CD14-positive monocyte (primary cell): ENCODE results near the gene GULP1. TPM values are rescaled to one million over a fixed set of nuclear protein-coding genes. Genes with fewer than 3 reads are reported as not detected.

Experiments
- DNase-seq, 3 donors: peaks; one replicate each; pipeline ENCODE4 v3.0.0-alpha.2; 2011 to 2022
- H2AFZ ChIP-seq: 2 replicates; pipeline ENCODE4 v1.6.0; 2012; ENCODE audit warnings: mild to moderate bottlenecking, low read depth, low read length, inconsistent platforms; ENCODE audit not compliant: insufficient read depth, poor library complexity, severe bottlenecking
- H3K27ac ChIP-seq, 2 donors: 1 replicate in 1 of 2; 2 replicates in 1 of 2; pipeline ENCODE4 v1.5.1; 2012 to 2013; ENCODE audit warnings: low read length in 2 of 2, control low read depth in 1 of 2, inconsistent platforms in 1 of 2, low read depth in 1 of 2, mild to moderate bottlenecking in 1 of 2
- H3K27me3 ChIP-seq, 2 donors: one replicate each; pipeline versions ENCODE4 v1.6.0 to v1.6.1; 2011 to 2013; ENCODE audit warnings: low read length in 2 of 2; ENCODE audit not compliant: control insufficient read depth in 2 of 2, insufficient read depth in 2 of 2
- H3K36me3 ChIP-seq, 2 donors: replicated peaks in 1 of 2; 1 replicate in 1 of 2; 2 replicates in 1 of 2; pipeline versions ENCODE4 v1.5.1 to v1.6.1; 2012 to 2013; ENCODE audit warnings: low read length in 2 of 2, control low read depth in 1 of 2, inconsistent platforms in 1 of 2, mild to moderate bottlenecking in 1 of 2; ENCODE audit not compliant: insufficient read depth in 2 of 2, control insufficient read depth in 1 of 2
- H3K4me1 ChIP-seq, 2 donors: 1 replicate in 1 of 2; 2 replicates in 1 of 2; pipeline versions ENCODE4 v1.5.1 to v1.6.1; 2012 to 2013; ENCODE audit warnings: low read length in 2 of 2, control low read depth in 1 of 2, inconsistent platforms in 1 of 2, mild to moderate bottlenecking in 1 of 2, moderate library complexity in 1 of 2; ENCODE audit not compliant: insufficient read depth in 2 of 2, control insufficient read depth in 1 of 2
- H3K4me2 ChIP-seq: replicated peaks from 2 replicates; pipeline ENCODE3; 2012; ENCODE audit warnings: low read length, moderate library complexity, mild to moderate bottlenecking; ENCODE audit not compliant: poor library complexity, severe bottlenecking; ENCODE audit errors: extremely low read depth
- H3K4me3 ChIP-seq, 3 experiments: fragments of 200-600 bp in 1 of 3; sonication (generic) in 1 of 3; replicated peaks in 1 of 3; 1 replicate in 2 of 3; 2 replicates in 1 of 3; pipeline ENCODE4 v1.5.1; 2011 to 2013; ENCODE audit warnings: low read length in 3 of 3, mild to moderate bottlenecking in 3 of 3, control low read depth in 2 of 3, low read depth in 2 of 3, inconsistent platforms in 1 of 3, moderate library complexity in 1 of 3
- H3K79me2 ChIP-seq: 2 replicates; pipeline ENCODE4 v1.6.0; 2012; ENCODE audit warnings: mild to moderate bottlenecking, control low read depth, inconsistent platforms, low read length, moderate library complexity; ENCODE audit not compliant: insufficient read depth
- H3K9ac ChIP-seq: 2 replicates; pipeline ENCODE4 v1.6.0; 2017; ENCODE audit warnings: low read length, mild to moderate bottlenecking; ENCODE audit not compliant: insufficient read depth, poor library complexity, severe bottlenecking
- H3K9me3 ChIP-seq, 2 donors: replicated peaks in 1 of 2; 1 replicate in 1 of 2; 2 replicates in 1 of 2; pipeline versions ENCODE4 v1.5.1 to v1.6.1; 2012 to 2013; ENCODE audit warnings: low read length in 2 of 2, control low read depth in 1 of 2; ENCODE audit not compliant: control insufficient read depth in 1 of 2, insufficient read depth in 1 of 2
- H4K20me1 ChIP-seq: 2 replicates; pipeline ENCODE4 v1.6.0; 2012; ENCODE audit warnings: mild to moderate bottlenecking, low read length, control low read depth, moderate library complexity; ENCODE audit not compliant: insufficient read depth
- H3K27ac Mint-ChIP-seq, 7 donors: one replicate each; pipeline ENCODE4 v1.8.0; 2020; ENCODE audit warnings: mild to moderate bottlenecking in 7 of 7, mixed read lengths in 7 of 7, moderate library complexity in 6 of 7, inconsistent platforms in 2 of 7
- H3K27me3 Mint-ChIP-seq, 3 donors: one replicate each; pipeline ENCODE4 v1.8.0; 2021 to 2022; ENCODE audit warnings: low read depth in 3 of 3, mild to moderate bottlenecking in 3 of 3, mixed read lengths in 3 of 3, moderate library complexity in 3 of 3, inconsistent platforms in 1 of 3
- H3K36me3 Mint-ChIP-seq, 2 donors: one replicate each; pipeline ENCODE4 v1.8.0; 2020; ENCODE audit warnings: mixed read lengths in 2 of 2, inconsistent platforms in 1 of 2, mild to moderate bottlenecking in 1 of 2
- H3K4me1 Mint-ChIP-seq: one replicate; pipeline ENCODE4 v1.8.0; 2020; ENCODE audit warnings: mild to moderate bottlenecking, mixed read lengths
- H3K4me3 Mint-ChIP-seq, 2 donors: one replicate each; pipeline ENCODE4 v1.8.0; 2020; ENCODE audit warnings: mild to moderate bottlenecking in 2 of 2, mixed read lengths in 2 of 2, moderate library complexity in 1 of 2
- H3K9me3 Mint-ChIP-seq, 7 donors: one replicate each; pipeline ENCODE4 v1.8.0; 2020 to 2022; ENCODE audit warnings: mixed read lengths in 7 of 7, mild to moderate bottlenecking in 6 of 7, moderate library complexity in 6 of 7, inconsistent platforms in 2 of 7
- WGBS: methylation state at CpG from one replicate; pipeline ENCODE4 v1.1.5; 2013; ENCODE audit warnings: missing lambda C conversion rate; ENCODE audit not compliant: insufficient coverage; 5-methylcytosine and 5-hydroxymethylcytosine counted together
- intact Hi-C, 2 donors: fragments of 100-400 bp; cut with micrococcal nuclease; formaldehyde crosslinking; loops; one replicate each; pipeline versions ENCODE4 v1.15.0 to v1.15.1; 2023
- polyA plus RNA-seq, 3 donors: library from polyadenylated mRNA; depleted of rRNA in 1 of 3; unstranded in 2 of 3; stranded (reverse) in 1 of 3; fragments of 300-500 nt in 2 of 3; fragments of >200 nt in 1 of 3; fragmentation: Illumina TruSeq in 2 of 3; gene quantifications; 1 replicate in 2 of 3; 2 replicates in 1 of 3; pipeline ENCODE4 v1.2.3, GENCODE V29; 2012 to 2021
- TF ChIP-seq, protein P1 (sequence below): fragments of 200-600 bp; IDR thresholded peaks from one replicate; pipeline ENCODE4 v1.8.0; 2022; ENCODE audit warnings: antibody characterized with exemption, mild to moderate bottlenecking

The GULP1 gene
- polyA plus RNA-seq, 3 donors = not detected

GRCh38 chr2:188367164-188367563 is 75.5 kb downstream of the GULP1 start:
- Histone ChIP-seq H3K4me1 (no peaks in the 10 kb centered on the region), H3K27ac (no peak overlapping the region), H3K4me3 (no peak overlapping the region), H3K27me3 (no peaks in the 10 kb centered on the region), H4K20me1 (no peaks in the 10 kb centered on the region), H3K36me3 (no peaks in the 10 kb centered on the region), H3K79me2 (no peaks in the 10 kb centered on the region), H3K9ac (no peak overlapping the region), H3K9me3 (no peaks in the 10 kb centered on the region), H3K4me2 (no peak overlapping the region), H2AFZ (no peak overlapping the region)
- WGBS = 86% methylated on average over 3 of the region's 3 CpGs
- Mint-ChIP-seq H3K27ac (no peak overlapping the region), H3K4me1 (no peaks in the 10 kb centered on the region), H3K4me3 (no peak overlapping the region), H3K36me3 (no peaks in the 10 kb centered on the region), H3K9me3 (no peaks in the 10 kb centered on the region), H3K27me3 (peaks cover 0 to 4% (median 3%) of the 10 kb centered on the region in 3 donors)
- DNase-seq = no peak
- intact Hi-C loops = no loop called here
- TF ChIP-seq, protein P1, sequence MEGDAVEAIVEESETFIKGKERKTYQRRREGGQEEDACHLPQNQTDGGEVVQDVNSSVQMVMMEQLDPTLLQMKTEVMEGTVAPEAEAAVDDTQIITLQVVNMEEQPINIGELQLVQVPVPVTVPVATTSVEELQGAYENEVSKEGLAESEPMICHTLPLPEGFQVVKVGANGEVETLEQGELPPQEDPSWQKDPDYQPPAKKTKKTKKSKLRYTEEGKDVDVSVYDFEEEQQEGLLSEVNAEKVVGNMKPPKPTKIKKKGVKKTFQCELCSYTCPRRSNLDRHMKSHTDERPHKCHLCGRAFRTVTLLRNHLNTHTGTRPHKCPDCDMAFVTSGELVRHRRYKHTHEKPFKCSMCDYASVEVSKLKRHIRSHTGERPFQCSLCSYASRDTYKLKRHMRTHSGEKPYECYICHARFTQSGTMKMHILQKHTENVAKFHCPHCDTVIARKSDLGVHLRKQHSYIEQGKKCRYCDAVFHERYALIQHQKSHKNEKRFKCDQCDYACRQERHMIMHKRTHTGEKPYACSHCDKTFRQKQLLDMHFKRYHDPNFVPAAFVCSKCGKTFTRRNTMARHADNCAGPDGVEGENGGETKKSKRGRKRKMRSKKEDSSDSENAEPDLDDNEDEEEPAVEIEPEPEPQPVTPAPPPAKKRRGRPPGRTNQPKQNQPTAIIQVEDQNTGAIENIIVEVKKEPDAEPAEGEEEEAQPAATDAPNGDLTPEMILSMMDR = no peak

GRCh38 chr2:188369365-188369764 is 77.7 kb downstream of the GULP1 start:
- Histone ChIP-seq H3K27me3 (no peaks in the 10 kb centered on the region), H3K9ac (no peak overlapping the region), H3K79me2 (no peaks in the 10 kb centered on the region), H3K27ac (no peak overlapping the region), H3K9me3 (no peaks in the 10 kb centered on the region), H3K36me3 (no peaks in the 10 kb centered on the region), H4K20me1 (no peaks in the 10 kb centered on the region), H3K4me3 (no peak overlapping the region), H2AFZ (no peak overlapping the region), H3K4me2 (no peak overlapping the region), H3K4me1 (no peaks in the 10 kb centered on the region)
- H3K4me3 Mint-ChIP-seq = no peak overlapping the region
- H3K9me3 Mint-ChIP-seq = no peaks in the 10 kb centered on the region
- no peaks in the 10 kb centered on the region for H3K36me3 Mint-ChIP-seq
- no peak for DNase-seq
- H3K4me1 Mint-ChIP-seq = no peaks in the 10 kb centered on the region
- no peak overlapping the region for H3K27ac Mint-ChIP-seq
- peaks cover 0 to 4% (median 3%) of the 10 kb centered on the region in 3 donors for H3K27me3 Mint-ChIP-seq
- WGBS = 0% methylated on average over 1 of the region's 3 CpGs
- TF ChIP-seq, protein P1 = no peak
- intact Hi-C loops = no loop called here
